Endodermal cell (in vitro differentiated cells): ENCODE results near the gene SNAP29. TPM values are rescaled to one million over a fixed set of nuclear protein-coding genes. Genes with fewer than 3 reads are reported as not detected.
"Not testable (repeated sequence)": the region's sequence is repeated elsewhere in the genome, so short reads cannot be mapped to it uniquely, and the experiment has no call there.

Experiments
- DNase-seq: peaks from one replicate; pipeline ENCODE4 v3.0.0-alpha.2; 2017
- H3K27ac ChIP-seq: 2 replicates; pipeline ENCODE4 v1.5.1; 2013; ENCODE audit warnings: mild to moderate bottlenecking, low read depth, low read length, moderate library complexity
- H3K27me3 ChIP-seq: 2 replicates; pipeline ENCODE4 v1.6.1; 2013; ENCODE audit warnings: mild to moderate bottlenecking, low read length, moderate library complexity; ENCODE audit not compliant: insufficient read depth, control insufficient read depth, poor library complexity, severe bottlenecking
- H3K36me3 ChIP-seq: 2 replicates; pipeline ENCODE4 v1.7.0; 2013; ENCODE audit warnings: mild to moderate bottlenecking, low read length, moderate library complexity; ENCODE audit not compliant: control insufficient read depth, insufficient read depth
- H3K4me1 ChIP-seq: one replicate; pipeline ENCODE4 v1.7.0; 2013; ENCODE audit warnings: low read length; ENCODE audit not compliant: control insufficient read depth, insufficient read depth
- H3K4me3 ChIP-seq: 2 replicates; pipeline ENCODE4 v1.5.1; 2013; ENCODE audit warnings: mild to moderate bottlenecking, low read length, moderate library complexity
- H3K9ac ChIP-seq: 2 replicates; pipeline ENCODE4 v1.6.1; 2013; ENCODE audit warnings: mild to moderate bottlenecking, low read length, moderate library complexity; ENCODE audit not compliant: poor library complexity, severe bottlenecking; ENCODE audit errors: extremely low read depth
- H3K9me3 ChIP-seq: 2 replicates; pipeline ENCODE4 v1.6.1; 2013; ENCODE audit warnings: mild to moderate bottlenecking, low read length, moderate library complexity; ENCODE audit not compliant: control insufficient read depth
- H3K27ac Mint-ChIP-seq: 2 replicates; pipeline ENCODE4 v1.8.0; 2020; ENCODE audit warnings: mixed read lengths
- H3K27me3 Mint-ChIP-seq: 2 replicates; pipeline ENCODE4 v1.8.0; 2021; ENCODE audit warnings: mild to moderate bottlenecking, mixed read lengths; ENCODE audit not compliant: insufficient read depth
- H3K36me3 Mint-ChIP-seq: 2 replicates; pipeline ENCODE4 v1.8.0; 2020; ENCODE audit warnings: low read depth, mixed read lengths
- H3K4me1 Mint-ChIP-seq: 2 replicates; pipeline ENCODE4 v1.8.0; 2020; ENCODE audit warnings: mixed read lengths
- H3K4me3 Mint-ChIP-seq: 2 replicates; pipeline ENCODE4 v1.8.0; 2020; ENCODE audit warnings: mild to moderate bottlenecking, moderate library complexity, mixed read lengths
- H3K9me3 Mint-ChIP-seq: 2 replicates; pipeline ENCODE4 v1.8.0; 2020; ENCODE audit warnings: mild to moderate bottlenecking, mixed read lengths
- WGBS, 2 experiments: methylation state at CpG; one replicate each; pipeline versions ENCODE4 v1.1.5 to v1.1.7; 2013; ENCODE audit warnings: missing lambda C conversion rate in 2 of 2, mixed read lengths in 1 of 2; ENCODE audit not compliant: insufficient coverage in 1 of 2, insufficient read length in 1 of 2; 5-methylcytosine and 5-hydroxymethylcytosine counted together
- total RNA-seq, 2 donors: library from RNA; stranded (reverse); fragmentation: NEBNext Ultra II Directional in 1 of 2; extraction: Animal tissue kit (Norgen Biotek cat#: 25700) in 1 of 2; gene quantifications; 2 replicates in 1 of 2; 3 replicates in 1 of 2; pipeline ENCODE4 v1.2.1, GENCODE V29; 2021
- TF ChIP-seq, protein P1 (sequence below): fragments of 200-600 bp; sonication (generic); conservative IDR thresholded peaks from 2 replicates; pipeline ENCODE4 v1.5.0; 2021; ENCODE audit warnings: antibody characterized with exemption, mild to moderate bottlenecking

The SNAP29 gene
- total RNA-seq, 2 donors from 2014 or later, result 16.5 to 21.8 TPM

DNA sequence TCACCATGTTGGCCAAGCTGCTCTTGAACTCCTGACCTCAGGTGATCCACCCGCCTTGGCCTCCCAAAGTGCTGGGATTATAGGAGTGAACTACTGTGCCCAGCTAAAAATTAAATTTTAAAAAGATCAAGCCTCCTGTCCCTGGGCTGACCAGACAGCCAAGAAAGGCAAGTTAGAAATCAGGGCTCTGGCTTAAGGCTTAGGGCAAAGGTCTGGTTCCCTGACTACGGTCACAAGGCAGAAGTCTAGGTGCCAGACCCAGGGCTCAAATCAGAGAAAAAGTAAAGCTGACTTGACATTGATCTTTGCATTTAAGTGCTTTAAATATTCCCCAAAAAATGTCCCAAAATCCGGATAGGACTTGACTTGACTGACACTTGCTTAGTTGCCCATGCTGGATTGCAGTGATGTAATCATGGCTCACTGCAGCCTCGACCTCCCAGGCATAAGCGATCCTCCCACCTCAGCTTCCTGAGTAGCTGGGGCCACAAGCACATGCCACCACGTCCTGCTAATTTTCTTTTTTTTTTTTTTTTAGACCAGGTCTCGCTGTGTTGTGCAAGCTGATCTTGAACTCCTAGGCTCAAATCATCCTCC is 41.1 kb downstream of the SNAP29 start:
- Mint-ChIP-seq H3K27ac (no peak overlapping the region), H3K36me3 (no peaks in the 10 kb centered on the region), H3K4me1 (no peaks in the 10 kb centered on the region), H3K27me3 (peaks cover under 1% of the 10 kb centered on the region), H3K4me3 (no peak overlapping the region), H3K9me3 (no peaks in the 10 kb centered on the region)
- Histone ChIP-seq H3K27me3 (no peaks in the 10 kb centered on the region), H3K36me3 (no peaks in the 10 kb centered on the region), H3K4me1 (no peaks in the 10 kb centered on the region), H3K9me3 (no peaks in the 10 kb centered on the region), H3K27ac (no peak overlapping the region), H3K4me3 (no peak overlapping the region), H3K9ac (no peak overlapping the region)
- 91 to 93% methylated on average over 5 to 7 of the region's 7 CpGs for WGBS, 2 experiments
- TF ChIP-seq, protein P1, sequence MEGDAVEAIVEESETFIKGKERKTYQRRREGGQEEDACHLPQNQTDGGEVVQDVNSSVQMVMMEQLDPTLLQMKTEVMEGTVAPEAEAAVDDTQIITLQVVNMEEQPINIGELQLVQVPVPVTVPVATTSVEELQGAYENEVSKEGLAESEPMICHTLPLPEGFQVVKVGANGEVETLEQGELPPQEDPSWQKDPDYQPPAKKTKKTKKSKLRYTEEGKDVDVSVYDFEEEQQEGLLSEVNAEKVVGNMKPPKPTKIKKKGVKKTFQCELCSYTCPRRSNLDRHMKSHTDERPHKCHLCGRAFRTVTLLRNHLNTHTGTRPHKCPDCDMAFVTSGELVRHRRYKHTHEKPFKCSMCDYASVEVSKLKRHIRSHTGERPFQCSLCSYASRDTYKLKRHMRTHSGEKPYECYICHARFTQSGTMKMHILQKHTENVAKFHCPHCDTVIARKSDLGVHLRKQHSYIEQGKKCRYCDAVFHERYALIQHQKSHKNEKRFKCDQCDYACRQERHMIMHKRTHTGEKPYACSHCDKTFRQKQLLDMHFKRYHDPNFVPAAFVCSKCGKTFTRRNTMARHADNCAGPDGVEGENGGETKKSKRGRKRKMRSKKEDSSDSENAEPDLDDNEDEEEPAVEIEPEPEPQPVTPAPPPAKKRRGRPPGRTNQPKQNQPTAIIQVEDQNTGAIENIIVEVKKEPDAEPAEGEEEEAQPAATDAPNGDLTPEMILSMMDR, result no peak
- no peak for DNase-seq

DNA sequence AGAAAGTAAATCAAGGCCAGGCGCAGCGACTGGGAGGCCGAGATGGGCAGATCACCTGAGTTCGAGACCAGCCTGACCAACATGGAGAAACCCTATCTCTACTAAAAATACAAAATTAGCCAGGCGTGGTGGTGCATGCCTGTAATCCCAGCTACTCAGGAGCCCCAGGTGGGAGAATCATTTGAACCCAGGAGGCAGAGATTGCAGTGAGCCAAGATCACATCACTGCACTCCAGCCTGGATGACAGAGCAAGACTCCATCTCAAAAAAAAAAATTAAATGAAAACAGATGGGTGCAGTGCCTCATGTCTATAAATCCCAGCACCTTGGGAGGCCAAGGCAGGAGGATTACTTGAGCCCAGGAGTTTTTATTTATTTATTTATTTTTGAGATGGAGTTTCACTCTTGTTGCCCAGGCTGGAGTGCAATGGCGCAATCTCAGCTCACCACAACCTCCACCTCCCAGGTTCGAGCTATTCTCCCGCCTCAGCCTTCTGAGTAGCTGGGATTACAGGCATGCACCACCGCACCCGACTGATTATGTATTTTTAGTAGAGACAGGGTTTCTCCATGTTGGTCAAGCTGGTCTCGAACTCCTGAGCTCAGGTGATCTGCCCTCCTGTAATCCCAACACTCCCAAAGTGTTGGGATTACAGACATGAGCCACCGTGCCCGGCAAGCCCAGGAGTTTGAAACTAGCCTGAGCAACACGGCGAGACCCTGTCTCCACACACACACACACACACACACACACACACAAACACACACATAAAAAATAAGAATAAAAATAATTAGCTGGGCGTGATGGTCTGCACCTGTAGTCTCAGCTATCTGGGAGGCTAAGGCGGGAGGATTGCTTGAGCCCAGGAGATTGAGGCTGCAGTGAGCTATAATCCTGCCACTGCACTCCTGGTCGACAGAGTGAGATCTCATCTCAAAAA is 42.6 kb downstream of the SNAP29 start:
- H3K9me3 ChIP-seq, H3K4me3 Mint-ChIP-seq, H3K27ac Mint-ChIP-seq, H3K27me3 ChIP-seq, DNase-seq, H3K4me1 ChIP-seq, H3K9ac ChIP-seq, H3K9me3 Mint-ChIP-seq, H3K4me1 Mint-ChIP-seq, H3K36me3 ChIP-seq, H3K27ac ChIP-seq, H3K4me3 ChIP-seq, H3K36me3 Mint-ChIP-seq, H3K27me3 Mint-ChIP-seq: not testable (repeated sequence)
- WGBS, 2 experiments, result 93% methylated on average over 12 of the region's 18 CpGs; no CpG with 5 or more reads in 1 of the 2 experiments

DNA sequence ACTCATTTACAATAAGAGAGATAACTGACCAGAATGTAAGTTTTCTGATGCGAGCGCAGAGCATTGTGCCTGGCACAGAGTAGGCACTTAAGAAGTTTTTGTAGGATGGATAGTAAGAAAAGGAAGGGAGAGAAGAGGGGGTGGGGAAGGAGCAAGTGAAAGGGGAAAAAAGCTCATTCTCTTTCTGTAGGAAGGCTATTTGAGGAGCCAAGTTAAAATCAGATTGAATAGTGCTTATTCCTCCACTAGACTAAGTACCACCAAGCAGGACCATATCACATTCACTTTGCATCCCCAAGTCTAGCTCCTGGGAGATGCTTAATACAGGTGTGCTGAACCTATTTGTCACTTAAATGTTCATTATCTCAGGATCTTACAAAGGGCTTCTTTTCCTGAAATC is 44.3 kb downstream of the SNAP29 start:
- Histone ChIP-seq H3K4me1 (no peaks in the 10 kb centered on the region), H3K9ac (no peak overlapping the region), H3K36me3 (no peaks in the 10 kb centered on the region), H3K27ac (no peak overlapping the region), H3K9me3 (no peaks in the 10 kb centered on the region), H3K4me3 (no peak overlapping the region), H3K27me3 (no peaks in the 10 kb centered on the region)
- TF ChIP-seq, protein P1, result no peak
- WGBS, 2 experiments, result 92 to 100% methylated on average over 2 of the region's 2 CpGs
- Mint-ChIP-seq H3K9me3 (no peaks in the 10 kb centered on the region), H3K4me1 (no peaks in the 10 kb centered on the region), H3K27me3 (peaks cover 4% of the 10 kb centered on the region), H3K4me3 (no peak overlapping the region), H3K36me3 (no peaks in the 10 kb centered on the region), H3K27ac (no peak overlapping the region)
- DNase-seq, result no peak
